Astrocyte (in vitro differentiated cells and primary cell): ENCODE measurements around the gene CECR2.

Experiments used
- EZH2 ChIP-seq: IDR thresholded peaks from 2 replicates; pipeline ENCODE4 v1.6.1; 2012; ENCODE audit warnings: mild to moderate bottlenecking, low read length, inconsistent platforms; ENCODE audit not compliant: insufficient read depth
- TF ChIP-seq, protein P1 (sequence below): IDR thresholded peaks from 2 replicates; pipeline ENCODE4 v1.5.1; 2011; ENCODE audit warnings: low read depth, mild to moderate bottlenecking, inconsistent platforms, low read length, moderate library complexity; ENCODE audit not compliant: insufficient read depth

GRCh38 chr22:17438026-17438425, 68.8 kb downstream of the CECR2 start:
- TF ChIP-seq, protein P1, sequence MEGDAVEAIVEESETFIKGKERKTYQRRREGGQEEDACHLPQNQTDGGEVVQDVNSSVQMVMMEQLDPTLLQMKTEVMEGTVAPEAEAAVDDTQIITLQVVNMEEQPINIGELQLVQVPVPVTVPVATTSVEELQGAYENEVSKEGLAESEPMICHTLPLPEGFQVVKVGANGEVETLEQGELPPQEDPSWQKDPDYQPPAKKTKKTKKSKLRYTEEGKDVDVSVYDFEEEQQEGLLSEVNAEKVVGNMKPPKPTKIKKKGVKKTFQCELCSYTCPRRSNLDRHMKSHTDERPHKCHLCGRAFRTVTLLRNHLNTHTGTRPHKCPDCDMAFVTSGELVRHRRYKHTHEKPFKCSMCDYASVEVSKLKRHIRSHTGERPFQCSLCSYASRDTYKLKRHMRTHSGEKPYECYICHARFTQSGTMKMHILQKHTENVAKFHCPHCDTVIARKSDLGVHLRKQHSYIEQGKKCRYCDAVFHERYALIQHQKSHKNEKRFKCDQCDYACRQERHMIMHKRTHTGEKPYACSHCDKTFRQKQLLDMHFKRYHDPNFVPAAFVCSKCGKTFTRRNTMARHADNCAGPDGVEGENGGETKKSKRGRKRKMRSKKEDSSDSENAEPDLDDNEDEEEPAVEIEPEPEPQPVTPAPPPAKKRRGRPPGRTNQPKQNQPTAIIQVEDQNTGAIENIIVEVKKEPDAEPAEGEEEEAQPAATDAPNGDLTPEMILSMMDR = no peak
- no peak for TF ChIP-seq EZH2
